Osteoblast (primary cell): Measurements from ENCODE around the gene ACOT4. TPM values are rescaled to one million over a fixed set of nuclear protein-coding genes. Genes with fewer than 3 reads are reported as not detected.
"Not testable (repeated sequence)": the region's sequence is repeated elsewhere in the genome, so short reads cannot be mapped to it uniquely, and the experiment has no call there.

ENCODE experiments used
- DNase-seq: peaks from one replicate; pipeline ENCODE4 v3.0.0; 2011; ENCODE audit warnings: low spot score, mixed read lengths; ENCODE audit not compliant: insufficient read length; ENCODE audit errors: missing footprints
- H2AFZ ChIP-seq: 2 replicates; pipeline ENCODE4 v1.6.0; 2011; ENCODE audit warnings: mild to moderate bottlenecking, low read length
- H3K27ac ChIP-seq: 2 replicates; pipeline ENCODE4 v1.5.1; 2011; ENCODE audit warnings: mild to moderate bottlenecking, low read depth, low read length, moderate library complexity
- H3K27me3 ChIP-seq: 2 replicates; pipeline ENCODE4 v1.6.0; 2012; ENCODE audit warnings: mild to moderate bottlenecking, control low read depth, inconsistent platforms, low read length, moderate library complexity; ENCODE audit not compliant: insufficient read depth
- H3K36me3 ChIP-seq: 2 replicates; pipeline ENCODE4 v1.5.1; 2011; ENCODE audit warnings: mild to moderate bottlenecking, low read length, control low read depth, moderate library complexity; ENCODE audit not compliant: insufficient read depth
- H3K4me1 ChIP-seq: 2 replicates; pipeline ENCODE4 v1.5.1; 2011; ENCODE audit warnings: mild to moderate bottlenecking, low read length, control low read depth, moderate library complexity; ENCODE audit not compliant: insufficient read depth
- H3K4me2 ChIP-seq: 2 replicates; pipeline ENCODE4 v1.6.0; 2011; ENCODE audit warnings: mild to moderate bottlenecking, low read length; ENCODE audit not compliant: insufficient read depth
- H3K4me3 ChIP-seq: fragments of 200-600 bp; sonication (generic); 3 replicates; pipeline ENCODE4 v1.5.1; 2012; ENCODE audit warnings: mild to moderate bottlenecking, low read length, inconsistent platforms; ENCODE audit not compliant: insufficient read depth
- H3K79me2 ChIP-seq: 2 replicates; pipeline ENCODE4 v1.6.0; 2012; ENCODE audit warnings: mild to moderate bottlenecking, low read length, control low read depth, inconsistent platforms; ENCODE audit not compliant: insufficient read depth
- H3K9me3 ChIP-seq: 2 replicates; pipeline ENCODE4 v1.5.1; 2011; ENCODE audit warnings: low read depth, low read length, control low read depth
- H4K20me1 ChIP-seq: 2 replicates; pipeline ENCODE4 v1.6.0; 2012; ENCODE audit warnings: mild to moderate bottlenecking, low read length, control low read depth; ENCODE audit not compliant: insufficient read depth
- CTCF ChIP-seq: IDR thresholded peaks from 2 replicates; pipeline ENCODE4 v1.5.1; 2011; ENCODE audit warnings: mild to moderate bottlenecking, low read depth, low read length, moderate library complexity; ENCODE audit errors: extremely low read depth
- total RNA-seq: library from RNA; depleted of rRNA; stranded (reverse); fragments of >200 nt; gene quantifications from 2 replicates; pipeline ENCODE4 v1.2.3, GENCODE V29; 2012

Gene ACOT4
- total RNA-seq, 1 donor, result 2.5 TPM

GRCh38 chr14:73588695-73589094, 3.0 kb upstream of the ACOT4 start:
- H3K27ac ChIP-seq, result no peak overlapping the region
- no peaks in the 10 kb centered on the region for H4K20me1 ChIP-seq
- H3K4me3 ChIP-seq, result no peak overlapping the region
- H3K4me2 ChIP-seq, result no peak overlapping the region
- TF ChIP-seq CTCF, result no peak
- H3K36me3 ChIP-seq, result no peaks in the 10 kb centered on the region
- no peaks in the 10 kb centered on the region for H3K9me3 ChIP-seq
- H2AFZ ChIP-seq, result no peak overlapping the region
- no peaks in the 10 kb centered on the region for H3K79me2 ChIP-seq
- H3K27me3 ChIP-seq, result no peaks in the 10 kb centered on the region
- peak; percentile 8 for DNase-seq
- no peaks in the 10 kb centered on the region for H3K4me1 ChIP-seq

GRCh38 chr14:73589116-73589515, 2.6 kb upstream of the ACOT4 start:
- no peak for DNase-seq
- H3K27me3 ChIP-seq, result no peaks in the 10 kb centered on the region
- H3K4me3 ChIP-seq, result no peak overlapping the region
- H3K79me2 ChIP-seq, result no peaks in the 10 kb centered on the region
- no peaks in the 10 kb centered on the region for H4K20me1 ChIP-seq
- no peak for TF ChIP-seq CTCF
- H3K4me1 ChIP-seq, result no peaks in the 10 kb centered on the region
- no peak overlapping the region for H3K4me2 ChIP-seq
- no peak overlapping the region for H2AFZ ChIP-seq
- H3K9me3 ChIP-seq, result no peaks in the 10 kb centered on the region
- no peaks in the 10 kb centered on the region for H3K36me3 ChIP-seq
- no peak overlapping the region for H3K27ac ChIP-seq

- not testable (repeated sequence) for H3K36me3 ChIP-seq, H3K27me3 ChIP-seq, H3K4me2 ChIP-seq, H4K20me1 ChIP-seq, H3K4me1 ChIP-seq, H3K4me3 ChIP-seq, H3K79me2 ChIP-seq, H3K9me3 ChIP-seq, H2AFZ ChIP-seq, H3K27ac ChIP-seq
- DNase-seq, result peak; percentile 65
These were observed 1.0 kb upstream of the ACOT4 start for GRCh38 chr14:73590673-73591004.

GRCh38 chr14:73594491-73594890, 2.8 kb downstream of the ACOT4 start:
- Histone ChIP-seq H3K4me2 (no peak overlapping the region), H3K27ac (no peak overlapping the region), H2AFZ (no peak overlapping the region), H3K4me1 (no peaks in the 10 kb centered on the region), H3K36me3 (no peaks in the 10 kb centered on the region), H3K4me3 (no peak overlapping the region), H3K9me3 (no peaks in the 10 kb centered on the region), H3K27me3 (peaks cover 4% of the 10 kb centered on the region), H3K79me2 (no peaks in the 10 kb centered on the region), H4K20me1 (no peaks in the 10 kb centered on the region)
- DNase-seq, result no peak
- TF ChIP-seq CTCF, result no peak

GRCh38 chr14:73599499-73599898, 7.8 kb downstream of the ACOT4 start:
- H3K79me2 ChIP-seq, result no peaks in the 10 kb centered on the region
- H4K20me1 ChIP-seq, result no peaks in the 10 kb centered on the region
- H3K4me3 ChIP-seq, result no peak overlapping the region
- H3K36me3 ChIP-seq, result no peaks in the 10 kb centered on the region
- DNase-seq, result no peak
- no peak overlapping the region for H3K4me2 ChIP-seq
- no peak overlapping the region for H3K27ac ChIP-seq
- TF ChIP-seq CTCF, result no peak
- no peaks in the 10 kb centered on the region for H3K4me1 ChIP-seq
- no peak overlapping the region for H2AFZ ChIP-seq
- no peaks in the 10 kb centered on the region for H3K9me3 ChIP-seq
- peaks cover 4% of the 10 kb centered on the region for H3K27me3 ChIP-seq
